HEK293 (cell line): ENCODE measurements around the gene KIAA1958.

Experiments used
- ZNF302 ChIP-seq: fragments of 450-650 bp; formaldehyde crosslinking; IDR thresholded peaks from 2 replicates; pipeline ENCODE4 v1.5.1; 2016; ENCODE audit warnings: missing biosample characterization, missing genetic modification characterization, low read depth
- ZNF558 ChIP-seq: fragments of 450-650 bp; formaldehyde crosslinking; IDR thresholded peaks from 2 replicates; pipeline ENCODE4 v1.5.1; 2016; ENCODE audit warnings: missing biosample characterization, missing genetic modification characterization
- TF ChIP-seq, protein P1 (sequence below): fragments of 450-650 bp; formaldehyde crosslinking; IDR thresholded peaks from 2 replicates; pipeline ENCODE4 v1.5.1; 2016; ENCODE audit warnings: missing biosample characterization, missing genetic modification characterization

DNA sequence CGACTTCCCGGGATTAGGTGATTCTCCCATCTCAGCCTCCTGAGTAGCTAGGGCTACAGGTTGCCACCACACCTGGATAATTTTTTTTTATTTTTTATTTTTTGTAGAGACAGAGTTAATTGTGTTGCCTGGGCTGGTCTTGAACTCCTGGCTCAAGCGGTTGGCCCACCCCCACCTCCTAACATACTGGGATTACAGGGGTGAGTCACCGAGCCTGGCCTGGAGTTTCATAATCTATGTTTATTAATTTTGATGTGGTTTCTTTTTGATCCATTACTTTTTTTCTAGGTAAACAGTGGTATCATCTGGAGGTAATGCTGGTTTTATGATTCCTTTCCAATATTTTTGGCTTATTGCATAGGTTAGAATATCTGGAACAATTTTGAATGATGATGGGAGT, 54.2 kb downstream of the KIAA1958 start:
- TF ChIP-seq, protein P1, sequence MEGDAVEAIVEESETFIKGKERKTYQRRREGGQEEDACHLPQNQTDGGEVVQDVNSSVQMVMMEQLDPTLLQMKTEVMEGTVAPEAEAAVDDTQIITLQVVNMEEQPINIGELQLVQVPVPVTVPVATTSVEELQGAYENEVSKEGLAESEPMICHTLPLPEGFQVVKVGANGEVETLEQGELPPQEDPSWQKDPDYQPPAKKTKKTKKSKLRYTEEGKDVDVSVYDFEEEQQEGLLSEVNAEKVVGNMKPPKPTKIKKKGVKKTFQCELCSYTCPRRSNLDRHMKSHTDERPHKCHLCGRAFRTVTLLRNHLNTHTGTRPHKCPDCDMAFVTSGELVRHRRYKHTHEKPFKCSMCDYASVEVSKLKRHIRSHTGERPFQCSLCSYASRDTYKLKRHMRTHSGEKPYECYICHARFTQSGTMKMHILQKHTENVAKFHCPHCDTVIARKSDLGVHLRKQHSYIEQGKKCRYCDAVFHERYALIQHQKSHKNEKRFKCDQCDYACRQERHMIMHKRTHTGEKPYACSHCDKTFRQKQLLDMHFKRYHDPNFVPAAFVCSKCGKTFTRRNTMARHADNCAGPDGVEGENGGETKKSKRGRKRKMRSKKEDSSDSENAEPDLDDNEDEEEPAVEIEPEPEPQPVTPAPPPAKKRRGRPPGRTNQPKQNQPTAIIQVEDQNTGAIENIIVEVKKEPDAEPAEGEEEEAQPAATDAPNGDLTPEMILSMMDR (tag by site-specific recombination): no peak
- TF ChIP-seq ZNF558 (tag by site-specific recombination) (no peak), ZNF302 (tag by site-specific recombination) (no peak)
